Renal cortex interstitium (tissue), 11 donors: ENCODE results near the gene PLPPR5. TPM values are rescaled to one million over a fixed set of nuclear protein-coding genes. Genes with fewer than 3 reads are reported as not detected.

ENCODE experiments used
- DNase-seq, 11 donors: peaks; one replicate each; pipeline ENCODE4 v3.0.0-alpha.2; 2013; ENCODE audit warnings: low read depth in 9 of 11, low spot score in 4 of 11; ENCODE audit errors: extremely low read depth in 1 of 11
- polyA plus RNA-seq, 3 donors: library from polyadenylated mRNA; unstranded; fragments of 120-200 nt; gene quantifications; one replicate each; pipeline ENCODE4 v1.2.1, GENCODE V29; 2013; ENCODE audit not compliant: insufficient read length in 3 of 3

Gene PLPPR5
- polyA plus RNA-seq, 3 donors, result 1.7 to 2.8 (median 1.8) TPM

DNA sequence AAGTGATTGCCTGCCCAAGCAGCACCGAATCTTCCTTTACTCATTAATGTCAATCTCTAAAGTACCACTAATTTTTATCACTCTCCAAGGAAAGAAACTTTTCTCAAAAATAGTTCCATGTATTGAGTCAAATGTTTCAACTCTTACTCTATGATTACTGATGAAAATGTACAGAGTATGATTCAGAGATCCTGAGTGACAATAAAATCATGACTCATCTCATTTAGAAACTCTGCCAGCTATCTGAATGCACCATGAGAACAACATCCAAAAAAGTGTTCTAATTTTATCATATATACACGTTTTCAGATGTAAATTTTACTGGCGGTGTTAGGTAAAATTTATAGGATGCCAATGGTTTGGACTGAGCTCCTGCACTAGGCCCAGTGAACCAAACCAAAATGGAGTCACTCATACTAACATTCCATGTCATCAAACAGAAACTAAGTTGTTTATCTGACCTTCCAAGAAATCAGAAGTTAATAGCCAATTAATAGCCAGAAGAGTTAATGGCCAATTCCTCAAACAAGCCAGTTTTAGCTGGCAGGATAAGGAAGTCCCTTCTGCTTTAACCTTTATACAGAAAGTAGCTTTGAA is 22.6 kb downstream of the PLPPR5 start:
- DNase-seq, result no peak

DNA sequence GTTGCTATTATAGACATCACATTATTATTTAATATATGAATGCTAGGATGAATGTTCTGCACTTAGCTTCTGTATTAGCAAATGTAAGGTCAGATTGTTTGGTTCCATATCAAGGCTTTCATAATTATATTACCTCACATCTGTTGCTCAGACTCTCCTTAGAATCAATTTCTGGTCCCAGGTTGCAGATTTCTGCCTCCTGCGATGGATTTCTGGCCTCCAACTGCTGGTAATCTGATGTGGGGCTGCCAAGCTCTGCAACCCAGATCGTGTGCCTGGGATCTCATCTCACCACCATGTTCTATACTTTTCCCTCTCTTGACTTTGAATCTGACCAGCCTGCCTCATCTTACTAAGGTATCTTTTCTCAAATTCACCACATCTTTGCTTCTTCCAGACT is 25.2 kb downstream of the PLPPR5 start:
- no peak for DNase-seq

DNA sequence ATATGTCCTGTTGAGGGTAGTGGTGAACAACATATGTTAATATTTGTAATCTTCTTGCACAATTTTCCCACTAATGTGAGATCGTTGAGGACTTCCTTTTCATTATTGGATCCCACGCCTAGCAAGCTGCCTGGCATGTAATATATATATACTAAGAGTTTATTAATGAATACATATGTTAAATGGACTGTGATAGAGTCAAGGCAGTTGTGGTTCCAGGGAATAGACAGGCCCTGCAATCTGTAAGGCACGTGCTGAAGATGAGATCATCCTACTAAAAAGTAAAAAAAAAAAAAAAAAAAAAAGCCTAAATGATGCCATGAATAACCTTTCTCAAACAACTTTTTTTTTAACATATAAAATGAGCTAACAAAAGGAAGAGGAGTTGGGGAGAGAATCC is 28.9 kb downstream of the PLPPR5 start:
- no peak for DNase-seq

DNA sequence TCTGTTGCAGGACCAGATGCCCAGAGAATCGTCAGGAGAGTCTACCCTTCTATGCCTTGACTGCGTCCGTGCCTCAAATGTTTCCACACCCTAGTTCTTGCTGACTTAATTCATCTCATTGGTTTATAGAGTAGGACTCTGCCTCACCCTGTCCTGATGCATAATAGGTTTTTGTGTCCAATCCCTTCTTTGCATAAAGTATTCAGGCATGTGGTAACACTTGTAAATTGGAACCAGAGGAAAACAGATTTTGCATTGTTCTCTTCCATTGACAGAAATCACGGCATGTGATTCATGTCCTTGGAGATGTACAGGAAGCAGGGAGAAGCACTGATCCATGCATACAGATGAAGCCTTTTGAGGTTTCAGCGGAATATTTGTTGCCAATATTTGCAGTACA is 29.5 kb downstream of the PLPPR5 start:
- DNase-seq, result no peak

DNA sequence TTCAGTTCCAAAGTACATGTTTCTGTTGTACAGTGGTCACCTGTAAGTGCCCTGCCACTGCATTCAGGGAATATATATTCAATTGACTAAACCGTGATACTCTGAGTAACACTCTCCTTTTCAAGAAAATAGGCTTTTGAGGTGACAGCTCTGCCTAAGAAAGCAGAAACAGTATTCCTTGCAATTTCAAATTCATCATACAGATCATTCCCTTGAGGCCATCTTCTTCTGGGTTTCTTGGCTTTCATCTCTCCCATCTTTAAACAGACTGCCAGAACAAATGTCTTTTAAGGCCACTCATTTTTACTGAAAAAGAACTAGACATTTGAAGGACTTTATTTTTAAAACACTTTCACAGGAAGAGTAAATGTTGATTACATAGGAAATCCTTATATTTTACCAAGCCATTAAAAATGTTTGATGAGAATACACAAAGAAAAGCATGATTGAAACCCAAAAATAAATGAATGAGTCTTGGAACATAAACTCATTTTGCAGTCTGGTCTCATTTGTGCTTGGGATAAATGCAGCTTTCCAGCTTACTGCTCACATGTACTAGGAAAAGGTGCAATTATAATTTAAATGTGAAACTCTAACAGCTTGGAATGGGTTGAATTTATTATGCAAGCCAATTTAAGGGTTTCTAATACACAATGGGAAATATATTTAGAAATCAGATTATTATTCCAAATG is 34.7 kb downstream of the PLPPR5 start:
- no peak for DNase-seq

DNA sequence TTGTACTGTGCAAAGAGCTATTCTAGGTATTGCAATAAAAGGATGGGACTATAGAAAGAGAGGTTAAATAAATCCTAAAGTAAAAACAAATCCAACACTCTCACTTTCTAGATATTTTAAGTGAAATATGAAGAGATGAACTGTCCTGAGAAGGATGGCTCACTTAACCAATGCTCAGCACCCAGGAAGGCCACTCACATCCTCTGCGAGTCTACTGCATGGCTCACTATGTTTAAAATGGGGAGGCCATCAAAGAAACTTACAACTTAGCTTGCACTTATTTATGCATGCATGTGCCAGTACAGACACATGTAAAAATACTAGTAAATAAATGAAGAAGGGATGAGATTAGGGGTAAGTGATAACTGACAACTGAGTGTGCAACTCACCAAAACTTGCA is 37.5 kb downstream of the PLPPR5 start:
- no peak for DNase-seq

DNA sequence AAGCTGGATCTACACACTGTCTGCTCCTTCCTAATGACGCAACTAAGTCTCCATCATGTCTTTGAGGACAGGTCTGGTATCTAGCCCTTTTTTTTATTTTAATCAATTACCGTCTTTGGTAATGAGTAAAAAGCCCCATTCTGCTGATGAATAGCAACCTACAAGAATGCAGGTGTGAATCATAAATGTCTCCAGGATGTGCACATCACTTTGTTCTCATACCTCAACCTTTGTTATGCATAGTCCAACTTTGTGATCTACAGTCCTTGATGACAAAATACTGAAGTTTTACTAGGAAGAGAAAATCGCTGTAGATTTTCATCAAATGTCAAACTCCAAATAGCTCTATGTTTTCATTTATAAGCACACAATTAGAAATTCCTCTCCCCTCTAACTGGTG is 39.3 kb downstream of the PLPPR5 start:
- no peak for DNase-seq

DNA sequence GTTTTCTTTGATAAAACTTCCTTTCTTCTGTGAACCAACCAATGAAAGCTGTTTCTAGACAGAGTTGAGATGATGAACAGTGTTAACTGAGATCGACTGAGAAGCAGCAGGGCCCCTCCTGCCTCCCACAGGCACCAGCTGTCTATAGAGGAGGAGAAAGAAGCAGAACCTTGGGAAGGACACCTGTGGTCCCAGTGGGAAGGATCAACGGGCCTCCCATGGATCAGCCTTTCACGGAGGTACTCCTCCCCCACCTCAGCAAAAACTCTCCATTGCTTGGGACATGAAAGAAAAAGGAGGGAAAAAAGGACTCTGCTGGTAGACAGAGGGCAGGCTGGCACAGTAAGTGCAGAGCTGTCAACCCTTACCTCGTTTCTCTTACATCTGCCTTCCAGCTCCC is 40.5 kb downstream of the PLPPR5 start:
- DNase-seq, result no peak

DNA sequence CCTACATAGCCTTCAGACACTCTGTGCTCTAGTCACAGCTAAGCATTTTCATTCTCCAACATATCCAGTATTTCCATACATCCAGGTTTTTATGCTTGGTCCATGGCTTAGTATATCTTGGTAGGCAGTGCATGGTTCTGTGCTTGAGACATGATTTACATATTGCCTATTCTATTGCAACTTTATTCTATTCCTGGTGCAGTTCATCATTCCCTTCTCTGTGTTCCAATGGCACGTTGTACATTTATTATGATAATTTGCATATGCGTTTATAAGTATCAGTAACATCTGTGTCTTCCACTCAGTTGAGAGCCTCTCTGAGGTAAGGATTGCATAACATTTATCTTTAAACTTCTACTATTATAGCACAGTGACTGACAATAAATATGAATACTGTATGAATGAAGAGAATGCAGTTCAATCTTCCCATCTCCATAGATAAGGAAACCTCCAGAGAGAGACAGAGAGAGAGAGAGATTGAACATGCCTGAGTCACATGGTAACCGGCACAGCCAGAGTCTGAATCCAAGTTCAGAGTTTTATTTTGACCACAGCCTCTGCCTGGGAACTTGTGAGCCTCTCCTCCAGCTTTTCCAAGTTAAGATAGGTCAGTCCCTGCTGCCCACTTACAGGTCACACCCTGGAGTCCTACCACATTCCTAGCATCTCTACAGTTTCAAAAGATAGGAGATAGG is 41.5 kb downstream of the PLPPR5 start:
- DNase-seq, result no peak

DNA sequence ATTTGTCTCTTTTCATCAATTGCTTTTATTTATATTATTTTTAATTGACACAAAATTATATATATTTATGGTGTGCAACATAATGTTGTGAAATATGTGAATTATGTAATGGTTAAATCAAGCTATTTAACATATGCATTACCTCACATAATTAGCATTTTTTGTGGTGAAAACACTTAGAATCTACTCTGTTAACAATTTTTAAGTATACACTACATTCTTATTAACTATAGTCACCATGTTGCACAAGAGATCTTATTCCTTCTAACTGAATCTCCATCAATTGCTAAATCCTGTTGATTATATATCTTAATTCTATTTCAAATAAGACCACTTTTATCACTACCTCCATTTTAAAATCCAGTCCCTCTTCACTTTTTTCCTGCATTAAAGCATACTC is 42.5 kb downstream of the PLPPR5 start:
- DNase-seq, result no peak

DNA sequence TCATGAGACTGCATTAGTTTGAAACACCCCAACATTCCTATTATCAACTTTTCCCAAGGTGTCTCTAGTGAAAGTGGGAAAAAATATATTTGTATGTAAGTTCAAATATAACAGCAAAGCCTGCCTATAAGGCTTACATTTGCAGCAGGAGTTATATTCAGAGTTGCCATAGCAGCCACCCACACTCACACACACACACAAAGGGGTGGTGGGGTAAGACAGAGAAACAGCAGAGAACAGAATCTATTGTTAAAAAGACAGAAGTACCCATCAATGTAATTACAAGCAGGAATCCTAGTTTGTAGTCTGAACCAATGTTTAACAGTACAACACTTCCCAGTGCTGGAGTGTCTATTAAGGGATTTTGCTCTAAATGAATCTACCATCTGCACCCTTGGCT is 55.0 kb downstream of the PLPPR5 start:
- no peak for DNase-seq

DNA sequence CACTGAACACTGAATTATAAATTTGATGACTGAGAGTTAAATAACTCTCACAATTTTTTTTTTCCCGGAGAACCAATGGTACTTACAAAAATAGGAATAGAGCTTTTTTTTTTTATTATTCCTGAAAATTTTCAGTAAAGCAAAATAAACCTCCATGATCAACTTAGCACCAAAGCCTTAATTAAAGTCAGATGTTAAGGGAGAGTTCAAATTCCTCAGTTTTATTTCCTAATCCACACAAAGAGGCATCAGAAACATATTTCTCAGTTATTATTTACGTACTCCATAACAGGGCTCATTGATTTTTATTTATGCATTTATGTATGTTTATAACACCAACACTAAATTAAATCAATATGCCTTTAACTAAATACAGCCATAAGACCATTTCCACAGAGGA is 55.5 kb downstream of the PLPPR5 start:
- no peak for DNase-seq

DNA sequence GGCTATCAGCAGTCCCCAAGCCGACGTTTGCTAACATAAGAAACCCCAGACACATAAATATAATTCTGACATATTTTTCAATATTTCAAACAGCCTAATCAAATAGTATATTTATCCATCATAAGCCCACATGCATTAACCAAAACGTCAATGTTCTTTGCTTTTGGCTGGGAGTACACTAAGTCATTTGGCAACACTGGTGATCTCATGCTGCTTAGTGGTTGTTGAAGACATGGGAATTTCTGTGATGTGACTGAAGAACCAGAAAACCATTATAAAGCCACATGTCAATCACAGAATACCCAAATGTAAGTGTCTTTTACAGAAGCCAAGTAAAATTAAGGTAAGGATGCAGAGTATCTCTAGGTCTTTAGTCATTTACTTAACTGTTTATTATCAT is 57.6 kb downstream of the PLPPR5 start:
- no peak for DNase-seq

DNA sequence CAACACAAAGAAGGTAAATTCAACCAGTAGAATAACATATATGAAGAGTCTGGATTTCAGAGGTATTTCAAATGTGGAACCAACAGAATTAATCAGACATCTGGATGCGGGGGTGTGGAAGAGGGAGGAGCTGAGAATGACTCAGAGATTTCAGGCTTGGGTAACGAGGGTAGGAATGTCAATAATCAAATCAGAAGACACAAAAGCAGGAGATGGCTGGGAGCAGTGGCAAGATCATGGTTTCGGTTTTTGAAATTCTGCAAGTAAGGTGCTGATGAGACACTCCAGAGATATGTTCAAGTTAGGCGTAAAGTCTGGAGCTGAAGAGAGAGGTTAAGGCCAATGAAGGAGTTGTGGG is 64.0 kb downstream of the PLPPR5 start:
- DNase-seq, result no peak

DNA sequence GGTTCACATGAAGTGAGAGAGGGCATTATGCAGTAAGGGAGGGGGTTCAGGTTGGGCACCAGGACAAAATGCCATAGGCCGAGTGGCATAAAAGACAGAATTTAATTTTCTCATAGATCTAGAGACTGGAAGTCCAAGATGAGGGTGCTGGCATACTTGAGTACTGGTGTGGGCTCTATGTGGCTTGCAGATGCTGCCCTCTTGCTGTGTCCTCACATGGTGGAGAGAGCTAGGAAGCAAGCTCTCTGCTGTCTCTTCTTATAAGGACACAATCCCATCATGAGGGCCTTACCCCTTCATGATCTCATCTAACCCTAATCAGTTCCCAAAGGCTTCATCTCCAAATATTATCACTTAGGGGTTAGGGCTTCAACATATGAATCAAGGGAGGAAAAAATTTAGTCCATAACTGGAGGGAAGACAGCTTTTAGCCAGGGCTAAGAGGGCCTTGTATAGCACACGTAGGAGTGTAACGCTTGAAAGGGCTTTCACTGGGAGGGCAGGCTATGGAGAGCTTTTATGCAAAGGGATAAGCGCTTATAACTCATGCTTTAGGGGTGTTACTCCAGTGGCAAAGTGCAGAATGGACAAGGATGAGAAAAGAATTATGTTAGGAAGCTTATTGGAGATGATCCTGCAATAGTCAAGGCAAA is 64.5 kb downstream of the PLPPR5 start:
- no peak for DNase-seq

DNA sequence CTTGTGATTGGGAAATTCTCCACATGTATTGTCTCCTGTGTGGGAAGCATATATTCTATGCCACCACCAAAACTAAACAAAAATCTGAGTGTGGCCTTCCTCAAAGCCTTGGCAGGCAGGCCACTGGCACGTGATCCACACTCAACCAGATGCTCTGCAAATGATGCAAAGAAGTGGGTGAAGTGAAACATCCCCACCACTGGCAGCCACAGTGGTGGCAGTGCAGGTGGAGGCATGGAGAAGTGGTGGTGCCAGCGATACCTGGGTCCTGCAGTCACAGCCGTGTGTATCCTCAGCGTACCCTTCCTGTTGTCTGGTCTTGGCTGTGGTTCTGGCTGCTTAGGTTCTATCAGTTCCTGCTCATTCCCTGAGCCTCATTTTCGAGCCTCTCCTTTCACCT is 65.2 kb downstream of the PLPPR5 start:
- no peak for DNase-seq

DNA sequence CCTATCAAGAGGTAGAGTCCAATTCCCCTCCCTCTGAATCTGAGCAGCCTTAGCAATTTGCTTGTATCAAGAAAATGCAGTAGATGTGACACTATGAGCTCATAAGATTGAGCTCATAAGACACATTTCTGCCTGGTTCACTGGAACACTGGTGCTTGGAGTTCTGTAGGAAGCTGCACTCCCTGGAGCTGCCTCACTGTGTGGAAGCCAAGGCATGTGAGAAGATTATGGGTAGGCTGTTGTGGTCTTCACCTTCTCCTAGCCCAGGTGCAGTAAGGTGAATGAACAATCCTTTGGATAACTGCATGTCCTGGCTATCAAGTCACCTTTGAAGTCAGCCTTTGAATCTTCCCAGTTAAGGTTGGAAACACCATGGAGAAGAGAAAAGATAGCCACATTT is 67.3 kb downstream of the PLPPR5 start:
- no peak for DNase-seq

DNA sequence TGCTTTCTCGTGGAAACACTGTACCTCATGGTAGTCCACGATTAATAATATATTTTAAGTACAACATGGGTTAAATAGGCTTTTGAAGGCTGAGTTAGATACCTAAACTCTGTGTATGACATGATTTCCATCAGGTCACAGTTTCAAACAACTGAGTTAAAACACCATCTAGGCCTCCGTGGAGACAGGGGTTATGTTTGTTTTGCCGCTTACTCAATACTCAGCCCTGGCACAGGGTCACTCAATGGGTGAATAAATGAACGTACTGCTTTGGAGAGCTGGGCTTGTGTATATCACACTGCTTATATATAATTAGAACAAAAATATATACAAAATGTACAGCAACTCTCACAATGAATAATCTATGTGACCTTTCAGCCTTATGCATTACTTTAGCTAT is 72.5 kb downstream of the PLPPR5 start:
- DNase-seq, result no peak

DNA sequence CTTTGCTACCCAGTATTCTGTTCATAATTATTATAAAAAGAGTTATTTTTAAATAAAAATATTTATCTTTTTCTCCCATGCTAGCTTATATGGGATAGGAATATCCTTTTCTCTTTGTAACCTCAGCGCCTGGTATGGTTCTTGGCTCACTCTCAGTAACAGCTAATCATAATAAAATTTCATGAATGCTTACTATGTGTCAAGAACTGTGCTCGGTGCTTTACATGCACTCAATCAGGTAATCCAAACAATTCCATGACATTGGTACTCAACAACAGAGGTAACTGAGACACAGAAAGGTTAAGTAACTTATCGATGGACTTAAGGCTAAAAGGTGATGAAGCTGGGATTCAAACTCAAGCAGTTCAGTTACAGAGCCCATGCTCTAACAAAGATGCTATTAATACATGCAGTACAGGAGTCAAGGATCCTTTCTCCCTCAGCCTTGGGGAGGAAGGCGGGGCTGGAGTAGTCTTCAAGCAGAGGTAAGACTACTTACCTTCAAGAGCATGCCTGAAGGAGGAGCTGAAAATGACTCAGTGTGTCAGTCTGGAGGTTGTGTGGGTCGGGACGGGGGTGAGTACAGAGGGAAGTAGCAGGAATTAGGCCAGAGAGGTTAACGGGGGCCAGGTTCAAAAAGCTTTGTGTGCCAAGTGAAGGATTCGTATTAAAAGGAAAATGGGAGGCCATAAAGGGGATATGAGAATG is 73.4 kb downstream of the PLPPR5 start:
- DNase-seq, result no peak

DNA sequence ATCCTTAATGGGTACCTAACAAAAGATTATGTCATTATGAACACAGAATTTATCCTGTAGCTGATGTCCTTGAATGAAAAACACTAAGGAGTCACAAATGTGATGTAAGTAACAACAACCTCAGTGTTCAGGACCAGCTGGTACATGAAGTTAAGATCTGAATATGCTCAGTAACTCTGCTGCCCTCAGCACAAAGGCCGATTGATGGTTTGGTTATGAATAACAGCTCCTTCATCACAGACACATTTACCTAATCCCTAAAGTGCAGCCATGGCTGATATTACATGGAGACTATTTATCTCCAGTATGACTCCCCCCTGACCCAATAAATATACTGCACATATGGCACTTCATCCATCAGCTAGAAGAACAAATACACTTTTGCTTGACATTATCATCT is 75.2 kb downstream of the PLPPR5 start:
- DNase-seq, result no peak
